Measurements from ENCODE around the gene TMEM72.

- TF ChIP-seq SUZ12 (IDR thresholded peaks at IDR 0.05; ENCODE audit: extremely low read depth, insufficient read depth, insufficient read length), result no peak
- no peak for TF ChIP-seq ZNF274 (IDR thresholded peaks at IDR 0.05; ENCODE audit: low read depth, low read length)
- TF ChIP-seq YY1 (IDR thresholded peaks at IDR 0.05; ENCODE audit: insufficient read depth, insufficient read length), result no peak
Observed at GRCh38 chr10:44949915-44950314, 38.8 kb downstream of the TMEM72 start.
